ENCODE results near the gene ZBED1. TPM values are rescaled to one million over a fixed set of nuclear protein-coding genes. Genes with fewer than 3 reads are reported as not detected.

The ZBED1 gene
- total and polyA plus RNA-seq, 2 donors (not counting 3 experiments of a cell fraction or from before 2014, with no cell fraction given): 24.6 to 46.5 TPM

- Histone ChIP-seq H3K27ac (ENCODE audit: insufficient read depth, low read depth, low read length) (no peak overlapping the region), H3K4me2 (ENCODE audit: insufficient read depth, low read length) (no peak overlapping the region), H3K9me1 (replicated peaks; ENCODE audit: control insufficient read depth, extremely low read depth, insufficient read depth, low read length) (no peaks in the 10 kb centered on the region), H3K79me2 (ENCODE audit: control insufficient read depth, insufficient read depth, low read length) (peaks cover 2% of the 10 kb centered on the region), H3K4me1 (ENCODE audit: control insufficient read depth, extremely low read depth, insufficient read depth, low read length) (no peaks in the 10 kb centered on the region), H2AFZ (ENCODE audit: low read depth, low read length) (no peak overlapping the region), H3K36me3 (ENCODE audit: control insufficient read depth in 2 of 2, extremely low read depth in 1 of 2, insufficient read depth in 2 of 2, low read length in 2 of 2) (no peaks in the 10 kb centered on the region), H3K4me3 (replicated peaks in 1 of 3; ENCODE audit: insufficient read depth in 1 of 3, low read depth in 1 of 3, low read length in 3 of 3) (no peak overlapping the region), H3K9me3 (replicated peaks; ENCODE audit: control insufficient read depth, insufficient read depth, low read length) (no peaks in the 10 kb centered on the region), H3K9ac (replicated peaks; ENCODE audit: extremely low read depth, insufficient read depth, low read length) (no peak overlapping the region), H3K27me3 (ENCODE audit: control insufficient read depth in 2 of 2, insufficient read depth in 2 of 2, low read length in 2 of 2) (no peaks in the 10 kb centered on the region), H4K20me1 (replicated peaks; ENCODE audit: control insufficient read depth, extremely low read depth, insufficient read depth, low read length) (no peaks in the 10 kb centered on the region)
- dilution Hi-C loops (cut with MboI; ENCODE audit: extremely low pct_ligation_motif_present, low sequenced_read_pairs) (no loop called here), intact Hi-C loops (cut with micrococcal nuclease) (no loop called here)
- FAIRE-seq: no peak
- no TSS peak for BruUV-seq (replicated peaks)
- POLR2A ChIA-PET: no interaction called here
- CTCF ChIA-PET: no interaction called here
- TF ChIP-seq POLR2AphosphoS5 (IDR thresholded peaks at IDR 0.05; ENCODE audit: insufficient read depth, low read depth, low read length): no peak
- no peak for TF ChIP-seq GATA2 (IDR thresholded peaks at IDR 0.05; ENCODE audit: insufficient read depth, insufficient read length, low read depth, low read length)
- TF ChIP-seq CTCF (IDR thresholded peaks at IDR 0.05; ENCODE audit: extremely low read depth in 1 of 2, insufficient read depth in 1 of 2, low read depth in 1 of 2, low read length in 2 of 2): no peak
- TF ChIP-seq EZH2 (IDR thresholded peaks at IDR 0.05; ENCODE audit: borderline replicate concordance, low read depth, low read length, severe bottlenecking): no peak
- no peak for TF ChIP-seq MAX (IDR thresholded peaks at IDR 0.05; ENCODE audit: insufficient read depth, insufficient read length)
- TF ChIP-seq FOS (IDR thresholded peaks at IDR 0.05; ENCODE audit: borderline replicate concordance, insufficient read depth, low read length): no peak
- no peak for TF ChIP-seq POLR2A (IDR thresholded peaks at IDR 0.05; ENCODE audit: low read depth, low read length)
- no peak for TF ChIP-seq JUN (IDR thresholded peaks at IDR 0.05; ENCODE audit: borderline replicate concordance, insufficient read depth, insufficient read length, low read depth)
- TF ChIP-seq MYC (IDR thresholded peaks at IDR 0.05; ENCODE audit: low read depth, low read length): no peak
- no peak for DNase-seq (ENCODE audit: low read depth, low spot score)
Observed at GRCh38 chrX:2468261-2469195, 32.2 kb downstream of the ZBED1 start.

Data from endothelial cell of umbilical vein (primary cell).